Upper lobe of right lung (tissue), 1 donor: ENCODE measurements around the gene CDC42BPA. TPM values are rescaled to one million over a fixed set of nuclear protein-coding genes. Genes with fewer than 3 reads are reported as not detected.
"Not testable (repeated sequence)": the region's sequence is repeated elsewhere in the genome, so short reads cannot be mapped to it uniquely, and the experiment has no call there.

ENCODE experiments used
- ATAC-seq: fragments of 200-7000 bp; cut with Tn5 transposase; one replicate; pipeline ENCODE4 v1.9.1; 2020; ENCODE audit warnings: mild to moderate bottlenecking, moderate library complexity
- DNase-seq: peaks from one replicate; pipeline ENCODE4 v3.0.0-alpha.2; 2020
- H3K27ac ChIP-seq: fragments of 200-600 bp; one replicate; pipeline ENCODE4 v1.8.0; 2022
- H3K27me3 ChIP-seq: fragments of 200-600 bp; one replicate; pipeline ENCODE4 v1.8.0; 2022; ENCODE audit warnings: mild to moderate bottlenecking
- H3K36me3 ChIP-seq: fragments of 200-600 bp; one replicate; pipeline ENCODE4 v1.8.0; 2022
- H3K4me1 ChIP-seq: fragments of 200-600 bp; one replicate; pipeline ENCODE4 v1.8.0; 2022
- H3K4me3 ChIP-seq: fragments of 200-600 bp; one replicate; pipeline ENCODE4 v1.8.0; 2022; ENCODE audit warnings: mild to moderate bottlenecking
- H3K9me3 ChIP-seq: fragments of 200-600 bp; one replicate; pipeline ENCODE4 v1.8.0; 2022
- CTCF ChIP-seq: fragments of 200-600 bp; IDR thresholded peaks from one replicate; pipeline ENCODE4 v1.8.0; 2022; ENCODE audit warnings: antibody characterized with exemption
- intact Hi-C: fragments of 100-400 bp; cut with DNase I; formaldehyde crosslinking; loops from one replicate; pipeline ENCODE4 v1.11.0; 2022
- total RNA-seq: library from RNA; stranded (reverse); fragmentation: NEBNext Ultra II Directional; extraction: Animal tissue kit (Norgen Biotek cat#: 25700); gene quantifications from one replicate; pipeline ENCODE4 v1.2.1, GENCODE V29; 2021
- donor health status: DM: no; HTN: yes; CAD: no; lungs with severe emphysema.

CDC42BPA gene
- total RNA-seq, 1 donor from 2014 or later, result 41.8 TPM

- DNase-seq (no peak), ATAC-seq (no peak)
- intact Hi-C loops, result no loop called here
- Histone ChIP-seq H3K4me1 (no peaks in the 10 kb centered on the region), H3K36me3 (no peaks in the 10 kb centered on the region), H3K4me3 (no peak overlapping the region), H3K27me3 (no peaks in the 10 kb centered on the region), H3K9me3 (no peaks in the 10 kb centered on the region), H3K27ac (no peak overlapping the region)
- TF ChIP-seq CTCF, result no peak
Observed at GRCh38 chr1:227155004-227155403, 163.3 kb downstream of the CDC42BPA start.

GRCh38 chr1:227152525-227152924, 165.8 kb downstream of the CDC42BPA start:
- Histone ChIP-seq H3K4me3 (no peak overlapping the region), H3K27me3 (no peaks in the 10 kb centered on the region), H3K36me3 (no peaks in the 10 kb centered on the region), H3K9me3 (no peaks in the 10 kb centered on the region), H3K4me1 (no peaks in the 10 kb centered on the region), H3K27ac (no peak overlapping the region)
- intact Hi-C loops, result no loop called here
- ATAC-seq (no peak), DNase-seq (no peak)
- no peak for TF ChIP-seq CTCF

GRCh38 chr1:227140376-227140775, 177.9 kb downstream of the CDC42BPA start:
- intact Hi-C loops, result no loop called here
- no peaks in the 10 kb centered on the region for H3K4me1 ChIP-seq
- peaks cover 22% of the 10 kb centered on the region for H3K36me3 ChIP-seq
- H3K27ac ChIP-seq, result no peak overlapping the region
- H3K27me3 ChIP-seq, result no peaks in the 10 kb centered on the region
- no peak for ATAC-seq
- H3K4me3 ChIP-seq, result no peak overlapping the region
- TF ChIP-seq CTCF, result no peak
- no peak for DNase-seq
- H3K9me3 ChIP-seq, result no peaks in the 10 kb centered on the region

- no peaks in the 10 kb centered on the region for H3K27me3 ChIP-seq
- H3K4me1 ChIP-seq, result no peaks in the 10 kb centered on the region
- no peaks in the 10 kb centered on the region for H3K9me3 ChIP-seq
- H3K27ac ChIP-seq, result no peak overlapping the region
- TF ChIP-seq CTCF, result no peak
- ATAC-seq (no peak), DNase-seq (no peak)
- intact Hi-C loops, result no loop called here
- no peak overlapping the region for H3K4me3 ChIP-seq
- peaks cover 4% of the 10 kb centered on the region for H3K36me3 ChIP-seq
Observed at GRCh38 chr1:227136210-227136820, 182.0 kb downstream of the CDC42BPA start.

GRCh38 chr1:227134686-227135314, 183.5 kb downstream of the CDC42BPA start:
- Histone ChIP-seq H3K4me1 (no peaks in the 10 kb centered on the region), H3K4me3 (no peak overlapping the region), H3K27me3 (no peaks in the 10 kb centered on the region), H3K27ac (no peak overlapping the region), H3K9me3 (no peaks in the 10 kb centered on the region), H3K36me3 (peaks cover 4% of the 10 kb centered on the region)
- intact Hi-C loops, result no loop called here
- DNase-seq (no peak), ATAC-seq (no peak)
- TF ChIP-seq CTCF, result no peak

- H3K27ac ChIP-seq, H3K4me1 ChIP-seq, intact Hi-C loops, ATAC-seq, DNase-seq, H3K4me3 ChIP-seq, H3K27me3 ChIP-seq, H3K36me3 ChIP-seq, H3K9me3 ChIP-seq: not testable (repeated sequence)
Observed at GRCh38 chr1:227132695-227133094, 185.6 kb downstream of the CDC42BPA start.
